ENCODE results near the gene ZNF205.

The ZNF205 gene

DNA sequence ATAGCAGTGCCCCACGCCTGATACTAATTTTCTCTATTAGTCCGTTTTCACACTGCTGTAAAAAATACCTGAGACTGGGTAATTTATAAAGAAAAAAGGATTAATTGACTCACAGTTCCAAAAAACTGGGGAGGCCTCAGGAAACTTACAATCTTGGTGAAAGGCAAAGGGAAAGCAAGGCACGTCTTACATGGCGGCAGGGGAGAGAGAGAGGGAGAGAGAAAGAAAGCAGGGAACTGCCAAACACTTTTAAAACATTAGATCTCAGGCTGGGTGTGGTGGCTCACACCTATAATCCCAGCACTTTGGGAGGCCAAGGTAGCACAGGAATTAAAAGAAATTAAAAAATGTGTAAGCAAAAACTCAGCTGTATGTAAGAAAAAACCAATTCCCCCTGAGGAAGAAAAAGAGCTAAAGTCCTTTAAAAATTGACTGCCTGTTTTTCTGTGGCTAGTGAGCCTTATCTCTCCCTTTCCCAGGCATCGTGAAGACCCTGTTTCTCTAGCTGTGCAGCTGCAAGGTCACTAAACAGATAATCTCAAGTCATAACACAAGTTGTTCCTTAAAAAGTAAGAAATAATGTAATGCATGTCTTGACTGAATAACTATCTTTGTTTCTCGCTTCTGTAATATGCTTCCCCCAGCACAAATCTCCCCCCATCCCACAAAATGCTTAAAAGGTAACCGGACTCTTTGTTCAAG, 27.3 kb upstream of the ZNF205 start:
- DNase-seq (ENCODE audit: low spot score) = no peak

DNA sequence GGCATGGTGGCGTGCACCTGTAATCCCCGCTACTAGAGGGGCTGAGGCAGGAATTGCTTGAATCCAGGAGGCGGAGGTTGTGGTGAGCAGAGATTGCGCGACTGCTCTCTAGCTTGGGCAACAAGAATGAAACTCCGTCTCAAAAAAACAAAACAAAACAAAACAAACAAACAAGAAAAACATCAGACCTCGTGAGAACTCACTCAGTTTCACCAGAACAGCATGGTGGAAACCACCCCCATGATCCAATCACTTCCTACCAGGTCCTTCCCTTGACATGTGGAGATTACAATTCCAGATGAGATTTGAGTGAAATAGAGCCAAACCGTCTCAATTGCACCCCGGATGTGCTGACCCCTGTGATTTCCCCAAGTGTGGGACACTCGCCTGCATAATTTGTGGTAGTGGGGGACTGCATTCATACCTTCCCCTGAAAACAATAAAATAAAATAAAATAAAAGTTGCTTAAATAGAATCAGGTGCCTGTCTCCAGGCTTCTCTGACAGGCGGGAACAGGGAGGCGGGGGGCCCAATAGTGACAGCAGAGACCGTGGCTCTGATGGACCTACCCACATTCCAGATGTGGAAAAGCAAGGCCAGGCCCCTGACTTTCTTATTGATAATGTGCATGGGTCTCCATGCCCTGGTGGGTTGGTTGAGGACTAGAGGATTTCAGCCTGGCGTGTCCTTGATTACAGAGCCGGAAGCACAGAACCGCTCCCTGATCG, 26.4 kb upstream of the ZNF205 start:
- DNase-seq (ENCODE audit: low spot score) = no peak

DNA sequence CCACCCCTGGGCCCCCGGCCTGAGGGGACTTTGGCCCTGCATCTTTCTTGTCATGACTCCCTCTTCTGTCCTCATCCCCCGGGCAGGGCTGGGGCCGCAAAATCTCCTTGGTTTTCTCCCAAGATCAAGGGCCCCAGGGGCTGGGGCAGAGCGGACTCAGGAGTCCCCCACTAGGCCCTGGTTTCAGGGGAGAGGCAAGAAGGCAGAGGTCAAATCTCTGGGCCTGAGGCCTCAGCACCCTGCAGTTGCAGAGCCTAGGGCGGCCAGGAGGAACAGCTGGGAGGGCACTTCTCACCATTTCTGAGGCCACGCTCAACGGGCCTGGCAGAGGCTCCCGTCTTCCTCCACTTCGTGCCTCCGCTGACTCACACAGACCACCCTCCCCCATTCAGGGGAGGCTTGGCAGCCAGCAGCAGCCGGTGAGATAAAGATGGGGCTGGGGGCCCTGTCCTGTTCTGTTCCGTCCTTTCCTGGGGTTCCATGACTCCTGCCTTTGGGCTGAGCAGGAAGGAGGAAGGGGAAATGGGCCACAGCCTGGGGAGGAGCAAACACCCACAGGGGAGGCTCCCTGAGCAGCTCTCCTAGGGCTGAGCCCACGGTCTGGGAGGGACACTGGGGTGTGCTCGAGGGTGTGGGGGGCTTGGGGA, 25.7 kb upstream of the ZNF205 start:
- no peak for DNase-seq (ENCODE audit: low spot score)

- DNase-seq (ENCODE audit: low spot score) = no peak
Observed at GRCh38 chr16:3087243-3088235, 24.8 kb upstream of the ZNF205 start.

DNA sequence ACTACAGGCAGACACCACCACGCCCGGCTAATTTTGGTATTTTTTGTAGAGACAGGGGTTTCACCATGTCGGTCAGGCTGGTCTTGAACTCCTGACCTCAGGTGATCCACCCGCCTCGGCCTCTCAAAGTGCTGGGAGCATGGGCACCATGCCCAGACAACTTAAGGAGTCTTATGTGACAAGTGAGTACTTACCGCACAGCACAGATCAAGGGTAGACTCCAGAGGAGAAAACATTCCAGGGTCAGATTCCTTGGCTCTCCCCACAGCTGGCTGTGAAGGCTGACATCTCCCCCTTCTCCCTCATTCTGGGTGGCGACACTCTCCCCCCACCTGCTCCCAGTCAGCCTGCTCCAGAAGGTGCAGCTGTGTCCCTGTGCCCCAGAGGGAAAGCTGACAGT, 23.9 kb upstream of the ZNF205 start:
- no peak for DNase-seq (ENCODE audit: low spot score)

- no peak for DNase-seq (ENCODE audit: low spot score)
Observed at GRCh38 chr16:3088925-3089716, 23.3 kb upstream of the ZNF205 start.

DNA sequence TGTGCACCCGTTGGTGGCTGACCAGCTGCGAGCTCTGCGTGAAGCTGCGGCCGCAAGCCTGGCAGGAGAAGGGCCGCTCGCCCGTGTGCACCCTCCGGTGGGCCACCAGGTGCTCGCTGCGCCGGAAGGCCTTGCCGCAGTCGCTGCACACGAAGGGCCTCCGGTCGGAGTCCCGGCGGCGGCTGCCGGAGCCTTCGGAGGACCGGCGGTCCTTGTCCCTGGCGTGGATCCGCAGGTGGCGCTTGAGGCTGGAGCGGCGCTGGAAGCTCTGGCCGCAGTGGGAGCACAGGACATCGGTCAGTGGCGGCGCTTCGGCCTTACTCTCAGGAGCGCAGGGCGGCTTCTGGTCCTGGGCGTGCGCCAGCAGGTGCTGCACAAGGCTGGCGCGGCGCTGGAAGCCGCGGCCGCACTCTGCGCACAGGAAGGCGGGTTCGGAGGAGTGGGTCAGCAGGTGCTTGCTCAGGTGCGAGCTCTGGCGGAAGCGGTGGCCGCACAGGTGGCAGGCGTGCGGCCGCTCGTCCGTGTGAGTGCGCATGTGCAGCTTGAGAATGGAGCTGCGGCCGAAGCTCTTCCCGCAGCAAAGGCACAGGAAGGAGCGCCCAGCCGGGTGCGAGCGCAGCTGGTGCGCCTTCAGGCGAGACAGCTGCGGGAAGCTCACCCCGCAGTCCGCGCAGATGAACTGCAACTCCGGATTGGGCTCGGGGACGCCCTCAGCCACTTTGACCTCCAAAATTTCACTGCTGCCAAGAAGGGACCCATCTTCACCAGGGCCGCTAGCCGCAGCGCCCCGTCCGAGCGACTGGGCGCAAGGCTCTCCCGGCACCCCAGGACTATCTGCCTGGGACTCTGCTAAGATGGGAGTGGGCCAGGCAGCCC, 22.4 kb upstream of the ZNF205 start:
- DNase-seq (ENCODE audit: low spot score) = no peak

DNA sequence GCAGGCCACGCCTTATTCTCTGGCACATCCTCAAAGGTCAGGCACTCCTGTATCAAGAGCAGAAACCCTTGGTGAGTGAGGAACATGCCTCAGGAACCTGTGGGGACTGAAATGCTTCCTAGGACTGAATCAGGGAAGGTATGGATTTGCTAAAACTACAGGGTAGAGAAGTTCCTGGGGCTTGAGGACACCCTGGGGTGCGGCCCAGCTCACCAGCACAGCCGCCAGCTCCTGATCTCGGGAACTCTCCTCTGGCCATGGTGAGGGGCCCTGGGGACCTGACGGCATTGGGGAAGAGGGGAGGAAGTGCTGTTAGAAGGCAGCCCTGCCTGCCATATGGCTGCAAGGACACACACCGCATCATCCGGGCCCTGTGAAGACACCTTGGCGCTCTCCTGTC, 20.8 kb upstream of the ZNF205 start:
- DNase-seq (ENCODE audit: low spot score) = no peak

DNA sequence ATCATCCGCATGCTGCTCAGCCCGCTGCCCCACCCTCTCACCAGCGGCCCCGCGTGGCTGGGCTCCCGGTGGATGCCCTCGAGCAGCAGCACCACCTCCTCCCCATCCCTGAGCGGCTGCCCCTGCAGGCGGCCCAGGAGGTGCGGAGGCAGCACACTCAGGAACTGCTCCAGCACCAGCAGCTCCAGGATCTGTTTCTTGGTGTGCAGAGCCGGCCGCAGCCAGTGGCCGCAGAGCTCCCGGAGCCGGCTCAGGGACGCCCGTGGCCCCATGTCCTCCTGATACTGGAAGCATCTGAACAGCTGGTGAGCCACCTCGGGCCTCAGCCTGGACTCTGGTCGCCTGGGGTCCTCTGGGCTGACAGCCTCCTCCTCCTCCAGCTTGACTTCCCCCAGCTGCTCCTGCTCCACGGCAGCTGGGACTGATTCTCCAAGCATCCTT, 19.9 kb upstream of the ZNF205 start:
- DNase-seq (ENCODE audit: low spot score) = no peak

DNA sequence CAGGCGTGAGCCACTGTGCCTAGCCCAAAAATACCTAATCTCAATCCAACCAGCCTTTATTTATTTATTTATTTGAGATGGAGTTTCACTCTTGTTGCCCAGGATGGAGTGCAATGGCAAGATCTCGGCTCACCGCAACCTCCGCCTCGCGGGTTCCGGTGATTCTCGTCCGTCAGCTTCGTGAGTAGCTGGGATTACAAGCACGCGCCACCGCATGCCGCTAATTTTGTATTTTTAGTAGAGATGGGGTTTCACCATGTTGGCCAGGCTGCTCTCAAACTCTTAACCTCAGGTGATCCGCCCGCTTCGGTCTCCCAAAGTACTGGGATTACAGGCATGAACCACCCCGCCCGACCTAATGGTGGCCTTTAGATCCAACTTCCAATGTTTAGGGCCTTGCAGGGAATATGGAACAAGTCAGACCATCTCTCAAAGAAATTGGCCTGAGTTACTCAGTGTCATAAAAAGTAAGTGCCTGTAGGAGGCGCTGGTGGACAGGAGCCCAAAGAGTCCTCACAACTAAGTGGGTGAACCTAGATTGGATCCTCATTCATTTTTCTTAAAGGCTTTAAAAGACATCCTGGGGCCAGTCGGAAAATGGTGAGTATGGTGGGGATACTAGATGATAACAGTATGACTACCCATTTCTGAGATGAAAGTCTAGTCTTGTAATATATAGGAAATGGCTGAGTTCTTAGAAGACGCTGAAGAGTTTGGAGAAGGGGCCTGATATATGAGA, 17.9 kb upstream of the ZNF205 start:
- no peak for DNase-seq (ENCODE audit: low spot score)

DNA sequence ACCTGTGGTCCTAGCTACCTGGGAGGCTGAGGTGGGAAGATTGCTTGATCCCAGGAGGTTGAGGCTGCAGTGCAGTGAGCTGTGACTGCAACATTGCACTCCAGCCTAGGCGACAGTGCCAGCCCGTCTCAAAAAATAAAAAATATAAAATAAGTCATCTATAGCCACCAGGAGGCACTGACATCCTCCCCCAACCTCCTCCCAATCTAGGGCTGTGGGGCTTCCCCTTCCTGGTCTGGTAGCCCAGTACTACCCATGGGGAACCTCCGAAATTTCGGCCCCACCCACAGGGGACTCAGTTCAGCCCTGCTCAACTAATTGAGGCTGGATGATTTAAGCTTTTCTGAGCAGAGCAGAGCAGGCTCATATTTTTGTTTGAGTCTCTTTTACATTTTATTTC, 16.5 kb upstream of the ZNF205 start:
- DNase-seq (ENCODE audit: low spot score) = no peak

GRCh38 chr16:3096362-3096761, 16.0 kb upstream of the ZNF205 start:
- DNase-seq (ENCODE audit: low spot score) = no peak

- no peak for DNase-seq (ENCODE audit: low spot score)
Observed at GRCh38 chr16:3097266-3097665, 15.1 kb upstream of the ZNF205 start.

DNA sequence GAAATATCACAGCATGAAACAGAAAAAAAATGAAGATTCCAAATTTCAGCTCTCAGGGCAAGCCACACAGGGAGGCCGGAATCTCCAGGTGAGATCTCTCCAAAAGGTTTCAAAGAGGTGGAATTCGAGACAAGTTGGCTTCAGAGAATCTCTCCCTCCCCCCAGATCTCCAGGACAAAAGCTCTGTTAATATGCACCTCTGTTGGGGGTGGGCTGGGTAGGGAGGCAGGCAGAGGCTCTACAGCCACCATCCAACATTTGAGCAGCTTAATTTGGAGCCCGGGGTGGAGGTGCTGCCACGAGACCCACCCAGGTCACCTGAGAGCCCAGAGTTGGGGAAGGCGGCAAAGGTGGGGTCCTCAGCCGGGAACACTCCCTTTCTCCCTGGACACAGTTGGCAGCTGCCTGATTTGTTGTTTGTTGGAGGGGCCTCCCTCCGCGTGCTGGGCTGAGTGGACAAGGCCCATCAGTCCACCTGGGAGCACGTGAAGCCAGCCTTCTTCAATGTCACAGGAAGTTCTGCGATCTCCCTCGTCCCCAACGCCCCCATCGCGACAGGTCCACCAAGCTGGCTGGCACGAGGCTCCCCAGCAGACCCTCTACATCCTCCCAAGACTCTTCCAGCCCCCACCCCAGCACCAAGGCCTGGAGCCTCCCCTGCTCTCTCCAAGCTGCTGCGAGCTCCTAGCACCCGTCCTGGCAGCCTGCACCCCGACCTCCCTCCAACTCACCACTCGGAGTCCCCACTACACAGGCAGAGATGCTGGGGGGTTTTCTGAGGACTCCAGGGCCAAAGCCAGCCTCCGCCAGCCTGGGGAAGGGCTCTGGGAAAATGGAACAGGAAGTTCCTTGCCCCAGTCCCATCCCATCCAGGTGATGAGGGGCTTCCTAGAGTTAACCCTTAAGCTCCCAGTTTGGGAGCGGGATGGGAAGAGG, 13.7 kb upstream of the ZNF205 start, which contains the start of gene ZSCAN10:
Gene ZSCAN10 (minus strand): TSS at position 836 of the 936 bp plus-strand sequence. CDS start 6,357 bp downstream, outside the sequence.
- no peak for DNase-seq (ENCODE audit: low spot score)

DNA sequence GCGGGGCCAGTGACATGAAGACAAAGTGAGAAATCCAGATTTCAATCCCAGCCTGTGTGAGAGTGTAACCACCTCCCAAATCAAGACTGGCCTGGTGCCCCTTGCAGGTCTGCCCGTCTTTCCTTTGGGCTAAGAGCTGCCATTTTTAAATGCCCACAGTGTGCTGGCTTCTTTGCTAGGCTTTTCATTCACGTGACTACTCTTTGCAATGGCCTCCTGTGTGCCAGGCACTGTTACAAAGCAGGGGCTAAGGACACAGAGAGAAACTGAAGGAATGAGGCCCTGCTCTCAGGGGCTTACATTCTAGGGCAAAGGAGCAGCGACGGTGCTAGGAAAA, 13.0 kb upstream of the ZNF205 start:
- DNase-seq (ENCODE audit: low spot score) = no peak

- peak; percentile 68 for DNase-seq (ENCODE audit: low spot score)
Observed at GRCh38 chr16:3099732-3100499, 12.5 kb upstream of the ZNF205 start.

DNA sequence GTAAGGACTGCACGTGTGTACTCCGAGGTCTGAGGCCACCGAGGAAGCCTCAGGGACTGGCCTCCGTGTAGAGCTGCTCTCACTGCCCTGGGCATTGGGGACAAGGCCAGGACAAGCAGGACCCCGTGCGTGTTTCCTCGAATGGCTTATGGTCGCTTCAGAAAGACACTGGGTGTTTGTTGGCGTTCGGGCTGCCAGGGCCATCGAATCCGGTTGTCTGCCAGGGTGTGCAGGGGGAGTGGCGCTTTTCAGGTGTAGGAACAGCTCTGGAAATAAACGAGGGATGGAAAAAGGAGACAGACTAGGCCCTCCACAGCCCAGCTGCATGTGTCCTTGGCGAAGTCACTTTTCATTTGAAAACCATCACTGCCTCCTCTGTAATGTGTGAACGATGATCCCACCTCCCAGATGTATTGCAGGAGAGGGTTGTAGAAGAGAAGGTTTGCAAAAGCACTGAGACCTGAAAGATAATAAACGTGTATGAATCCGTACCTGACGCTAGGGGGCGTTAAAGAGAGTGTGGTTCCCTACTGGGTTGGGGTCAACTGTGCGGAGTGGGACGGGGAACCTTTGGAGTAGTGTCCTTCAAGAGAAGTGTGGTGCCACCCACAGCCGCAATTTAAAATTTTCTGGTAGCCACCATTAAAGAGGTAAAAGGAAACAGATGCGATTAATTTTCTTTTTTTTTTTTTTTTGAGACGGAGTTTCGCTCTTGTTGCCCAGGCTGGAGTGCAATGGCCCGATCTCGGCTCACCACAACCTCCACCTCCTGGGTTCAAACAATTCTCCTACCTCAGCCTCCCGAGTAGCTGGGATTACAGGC, 11.2 kb upstream of the ZNF205 start:
- no peak for DNase-seq (ENCODE audit: low spot score)
